Suprapubic skin (tissue), 4 donors: ENCODE measurements around the gene FBXO10.

Experiments used
- EP300 ChIP-seq: sonication (generic); formaldehyde crosslinking; IDR thresholded peaks from one replicate; pipeline ENCODE4 v1.6.1; 2017; ENCODE audit warnings: antibody characterized with exemption
- POLR2A ChIP-seq, 2 donors: fragments of 450-650 bp; IDR thresholded peaks; one replicate each; pipeline ENCODE4 v1.6.1; 2017; ENCODE audit warnings: antibody characterized with exemption in 2 of 2, mild to moderate bottlenecking in 2 of 2, moderate library complexity in 2 of 2
- POLR2AphosphoS5 ChIP-seq, 3 donors: sonication (generic); formaldehyde crosslinking; IDR thresholded peaks; one replicate each; pipeline ENCODE4 v1.6.1; 2017; ENCODE audit warnings: antibody characterized with exemption in 3 of 3
- TF ChIP-seq, protein P1 (sequence below), 2 donors: fragments of 200-600 bp in 1 of 2; fragments of 450-650 bp in 1 of 2; sonication (generic) in 1 of 2; IDR thresholded peaks; one replicate each; pipeline ENCODE4 v1.5.1; 2016 to 2019; ENCODE audit warnings: antibody characterized with exemption in 2 of 2, mild to moderate bottlenecking in 1 of 2, moderate library complexity in 1 of 2

DNA sequence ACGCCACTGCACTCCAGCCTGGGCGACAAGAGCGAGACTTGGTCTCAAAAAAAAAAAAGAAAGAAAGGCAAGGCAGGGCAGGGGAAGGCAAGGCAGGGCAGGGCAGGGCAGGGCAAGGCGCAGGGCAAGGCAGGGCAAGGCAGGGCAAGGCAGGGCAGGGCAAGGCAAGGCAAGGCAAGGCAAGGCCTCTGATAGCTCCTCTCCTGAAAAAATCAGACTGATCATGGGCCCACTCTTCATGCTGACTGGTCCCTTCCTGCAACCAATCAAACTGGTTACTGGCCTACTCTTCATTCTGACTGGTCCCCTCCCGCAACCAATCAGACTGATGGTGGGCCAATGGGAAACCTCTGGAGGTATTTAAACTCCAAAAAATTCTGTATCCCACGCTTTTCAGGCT lies 107.6 kb downstream of the FBXO10 start:
- no peak for TF ChIP-seq POLR2A (IDR thresholded peaks at IDR 0.05)
- TF ChIP-seq, protein P1, sequence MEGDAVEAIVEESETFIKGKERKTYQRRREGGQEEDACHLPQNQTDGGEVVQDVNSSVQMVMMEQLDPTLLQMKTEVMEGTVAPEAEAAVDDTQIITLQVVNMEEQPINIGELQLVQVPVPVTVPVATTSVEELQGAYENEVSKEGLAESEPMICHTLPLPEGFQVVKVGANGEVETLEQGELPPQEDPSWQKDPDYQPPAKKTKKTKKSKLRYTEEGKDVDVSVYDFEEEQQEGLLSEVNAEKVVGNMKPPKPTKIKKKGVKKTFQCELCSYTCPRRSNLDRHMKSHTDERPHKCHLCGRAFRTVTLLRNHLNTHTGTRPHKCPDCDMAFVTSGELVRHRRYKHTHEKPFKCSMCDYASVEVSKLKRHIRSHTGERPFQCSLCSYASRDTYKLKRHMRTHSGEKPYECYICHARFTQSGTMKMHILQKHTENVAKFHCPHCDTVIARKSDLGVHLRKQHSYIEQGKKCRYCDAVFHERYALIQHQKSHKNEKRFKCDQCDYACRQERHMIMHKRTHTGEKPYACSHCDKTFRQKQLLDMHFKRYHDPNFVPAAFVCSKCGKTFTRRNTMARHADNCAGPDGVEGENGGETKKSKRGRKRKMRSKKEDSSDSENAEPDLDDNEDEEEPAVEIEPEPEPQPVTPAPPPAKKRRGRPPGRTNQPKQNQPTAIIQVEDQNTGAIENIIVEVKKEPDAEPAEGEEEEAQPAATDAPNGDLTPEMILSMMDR (IDR thresholded peaks at IDR 0.05), result no peak
- TF ChIP-seq POLR2AphosphoS5 (IDR thresholded peaks at IDR 0.05), result no peak
- no peak for TF ChIP-seq EP300
